SKM-1 treated with dmso at 0.1 percent for 144 hours (cell line): Measurements from ENCODE around the gene NHP2.
"Not testable (repeated sequence)": the region's sequence is repeated elsewhere in the genome, so short reads cannot be mapped to it uniquely, and the experiment has no call there.

Experiments used
- DNase-seq: peaks from one replicate; lab custom pipeline; 2025; ENCODE audit not compliant: unreplicated experiment; lab: John Stamatoyannopoulos, UW

The NHP2 gene

GRCh38 chr5:178153530-178154340 lies at the start of gene NHP2:
NHP2 (minus strand) TSS chr5:178153885; CDS start chr5:178153817, 68 bp downstream.
- peak; percentile 98 for DNase-seq

- DNase-seq: no peak
Measured at GRCh38 chr5:178202541-178202940, 48.9 kb upstream of the NHP2 start.

- peak; percentile 50 for DNase-seq
Measured at GRCh38 chr5:178201927-178202235, 48.2 kb upstream of the NHP2 start.

GRCh38 chr5:178201221-178201926 lies 47.7 kb upstream of the NHP2 start:
- DNase-seq: no peak

GRCh38 chr5:178199581-178200434 lies 46.1 kb upstream of the NHP2 start:
- no peak for DNase-seq

GRCh38 chr5:178198706-178199105 lies 45.0 kb upstream of the NHP2 start:
- peak; percentile 27 for DNase-seq

- DNase-seq: not testable (repeated sequence)
Measured at GRCh38 chr5:178198151-178198550, 44.5 kb upstream of the NHP2 start.

- peak; percentile 30 for DNase-seq
Measured at GRCh38 chr5:178196986-178197385, 43.3 kb upstream of the NHP2 start.

GRCh38 chr5:178196281-178196812 lies 42.7 kb upstream of the NHP2 start:
- no peak for DNase-seq

- DNase-seq: peak; percentile 53
Measured at GRCh38 chr5:178194026-178194425, 40.3 kb upstream of the NHP2 start.

GRCh38 chr5:178193251-178193809 lies 39.6 kb upstream of the NHP2 start:
- DNase-seq: no peak

GRCh38 chr5:178192787-178193186 lies 39.1 kb upstream of the NHP2 start:
- DNase-seq: no peak

GRCh38 chr5:178192244-178192643 lies 38.6 kb upstream of the NHP2 start:
- no peak for DNase-seq

- DNase-seq: no peak
Measured at GRCh38 chr5:178191661-178192060, 38.0 kb upstream of the NHP2 start.

- DNase-seq: no peak
Measured at GRCh38 chr5:178189433-178189832, 35.7 kb upstream of the NHP2 start.

- no peak for DNase-seq
Measured at GRCh38 chr5:178187014-178187413, 33.3 kb upstream of the NHP2 start, which contains the start of gene GMCL2. GMCL2 (minus strand) TSS chr5:178187371; CDS start chr5:178187299, 72 bp downstream.

GRCh38 chr5:178186427-178186826 lies 32.7 kb upstream of the NHP2 start:
- DNase-seq: no peak

- DNase-seq: peak; percentile 96
Measured at GRCh38 chr5:178182158-178182876, 28.6 kb upstream of the NHP2 start.

- DNase-seq: no peak
Measured at GRCh38 chr5:178180141-178180863, 26.6 kb upstream of the NHP2 start.

- DNase-seq: no peak
Measured at GRCh38 chr5:178177569-178177968, 23.9 kb upstream of the NHP2 start.
